Measurements from ENCODE around the gene RAB11FIP4. TPM values are rescaled to one million over a fixed set of nuclear protein-coding genes. Genes with fewer than 3 reads are reported as not detected.

The RAB11FIP4 gene
- total and polyA plus RNA-seq, 12 donors: 1.6 to 13.9 (median 8.4) TPM

DNA sequence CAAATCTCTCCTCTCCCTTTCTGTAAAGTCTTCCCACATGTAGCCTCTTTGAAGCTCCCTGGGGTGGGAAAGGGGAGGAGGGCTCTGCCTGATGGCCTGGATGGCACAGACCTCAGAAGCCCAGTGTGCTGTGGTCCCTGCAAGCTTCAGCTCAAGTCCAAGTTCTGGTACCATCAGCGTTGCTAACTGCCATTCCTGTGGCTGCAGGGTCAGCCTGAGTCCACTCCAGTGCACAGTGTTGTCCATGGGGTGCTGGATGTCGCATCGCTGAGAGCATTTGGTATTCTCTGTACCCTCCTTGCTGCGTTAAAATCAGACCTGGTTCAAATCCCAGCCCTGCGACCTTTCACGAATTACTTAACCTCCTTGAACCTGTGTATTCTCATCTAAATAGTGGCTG is 105.1 kb downstream of the RAB11FIP4 start:
- no peak overlapping the region for H3K4me3 ChIP-seq
- no peaks in the 10 kb centered on the region for H3K27me3 ChIP-seq
- no peaks in the 10 kb centered on the region for H3K36me3 ChIP-seq
- ATAC-seq: no peak
- H3K27ac ChIP-seq: no peak overlapping the region
- DNase-seq: no peak
- no peaks in the 10 kb centered on the region for H3K9me3 ChIP-seq
- TF ChIP-seq, protein P1, sequence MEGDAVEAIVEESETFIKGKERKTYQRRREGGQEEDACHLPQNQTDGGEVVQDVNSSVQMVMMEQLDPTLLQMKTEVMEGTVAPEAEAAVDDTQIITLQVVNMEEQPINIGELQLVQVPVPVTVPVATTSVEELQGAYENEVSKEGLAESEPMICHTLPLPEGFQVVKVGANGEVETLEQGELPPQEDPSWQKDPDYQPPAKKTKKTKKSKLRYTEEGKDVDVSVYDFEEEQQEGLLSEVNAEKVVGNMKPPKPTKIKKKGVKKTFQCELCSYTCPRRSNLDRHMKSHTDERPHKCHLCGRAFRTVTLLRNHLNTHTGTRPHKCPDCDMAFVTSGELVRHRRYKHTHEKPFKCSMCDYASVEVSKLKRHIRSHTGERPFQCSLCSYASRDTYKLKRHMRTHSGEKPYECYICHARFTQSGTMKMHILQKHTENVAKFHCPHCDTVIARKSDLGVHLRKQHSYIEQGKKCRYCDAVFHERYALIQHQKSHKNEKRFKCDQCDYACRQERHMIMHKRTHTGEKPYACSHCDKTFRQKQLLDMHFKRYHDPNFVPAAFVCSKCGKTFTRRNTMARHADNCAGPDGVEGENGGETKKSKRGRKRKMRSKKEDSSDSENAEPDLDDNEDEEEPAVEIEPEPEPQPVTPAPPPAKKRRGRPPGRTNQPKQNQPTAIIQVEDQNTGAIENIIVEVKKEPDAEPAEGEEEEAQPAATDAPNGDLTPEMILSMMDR (IDR thresholded peaks at IDR 0.05): no peak
- intact Hi-C loops (cut with DNase I): no loop called here
- H3K4me1 ChIP-seq: peaks cover 0 to 70% (median 27%) of the 10 kb centered on the region in 9 donors
- 85 to 87% methylated on average over 6 of the region's 6 CpGs for WGBS, 2 donors

DNA sequence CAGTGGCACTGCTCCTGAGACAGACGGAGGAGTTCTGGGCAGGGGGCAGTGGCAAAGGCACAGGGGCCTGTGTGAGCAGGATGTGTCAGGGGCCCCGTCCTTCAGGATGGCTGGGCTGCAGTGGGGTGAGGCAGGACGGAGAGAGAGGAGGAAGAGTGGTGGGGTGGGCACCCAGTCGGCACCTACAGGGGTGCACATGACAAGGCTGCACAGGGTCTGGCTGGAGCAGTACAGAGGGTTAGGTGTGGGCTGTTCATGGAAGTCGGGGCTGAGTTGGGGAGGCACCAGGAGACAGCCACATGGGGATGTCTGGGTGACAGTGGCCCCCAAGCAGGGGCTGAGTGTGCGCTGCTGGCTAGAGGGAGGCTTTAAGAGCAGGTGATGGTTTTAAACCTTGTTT is 106.0 kb downstream of the RAB11FIP4 start:
- Histone ChIP-seq H3K36me3 (no peaks in the 10 kb centered on the region), H3K9me3 (no peaks in the 10 kb centered on the region), H3K27me3 (no peaks in the 10 kb centered on the region), H3K27ac (no peak overlapping the region), H3K4me1 (peaks cover 0 to 62% (median 18%) of the 10 kb centered on the region in 9 donors), H3K4me3 (no peak overlapping the region)
- DNase-seq (no peak), ATAC-seq (no peak)
- TF ChIP-seq, protein P1 (IDR thresholded peaks at IDR 0.05): no peak
- 79 to 85% methylated on average over 6 of the region's 6 CpGs for WGBS, 2 donors
- intact Hi-C loops (cut with DNase I): no loop called here

- Histone ChIP-seq H3K27ac (no peak overlapping the region), H3K27me3 (no peaks in the 10 kb centered on the region), H3K36me3 (no peaks in the 10 kb centered on the region), H3K9me3 (no peaks in the 10 kb centered on the region), H3K4me3 (no peak overlapping the region), H3K4me1 (peaks cover 0 to 54% (median 13%) of the 10 kb centered on the region in 9 donors)
- no peak for DNase-seq
- TF ChIP-seq, protein P1 (IDR thresholded peaks at IDR 0.05): no peak
- intact Hi-C loops (cut with DNase I): no loop called here
- no peak for ATAC-seq
- 76% methylated on average over 10 of the region's 10 CpGs for WGBS, 2 donors
Observed at GRCh38 chr17:31497994-31498826, 106.7 kb downstream of the RAB11FIP4 start.

DNA sequence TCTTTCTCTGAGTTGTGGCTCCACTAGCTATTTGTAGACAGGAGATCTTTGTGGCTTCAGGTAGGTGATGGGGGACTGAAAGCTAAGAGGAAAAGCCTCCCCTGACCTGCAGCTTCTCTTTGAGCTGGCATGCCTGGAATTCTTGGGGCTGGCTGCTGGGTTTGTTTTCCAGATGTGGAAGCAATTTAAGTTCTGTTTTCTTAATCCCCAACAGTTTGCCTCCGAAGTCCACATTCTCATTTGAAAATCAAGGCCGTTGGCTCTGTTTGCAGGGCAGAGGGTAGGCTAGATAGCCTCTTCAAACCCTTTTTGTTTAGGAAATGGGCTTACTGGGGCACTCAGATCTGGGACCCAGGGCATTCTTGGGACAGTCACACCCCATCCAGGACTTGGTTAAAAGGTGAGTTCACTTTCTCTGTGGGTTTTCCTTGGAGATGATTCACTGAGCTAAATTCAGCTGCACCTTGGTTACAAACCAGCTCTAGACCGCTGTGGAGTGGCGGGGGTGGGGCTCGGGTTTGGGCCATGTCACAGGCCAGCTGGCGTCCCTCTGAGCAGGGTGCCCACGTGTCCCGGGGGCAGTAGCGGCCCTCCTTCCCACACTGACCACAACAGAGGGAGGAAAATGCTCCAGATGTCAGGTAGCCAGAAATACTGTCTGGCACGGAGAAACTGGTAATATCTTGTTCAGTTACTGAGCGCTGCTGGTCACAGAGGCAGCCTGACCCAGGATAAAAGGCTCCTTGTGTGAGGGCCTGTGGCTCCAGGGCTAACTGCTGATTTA is 108.5 kb downstream of the RAB11FIP4 start:
- 21 to 33% methylated on average over 11 of the region's 11 CpGs for WGBS, 2 donors
- H3K9me3 ChIP-seq: no peaks in the 10 kb centered on the region
- peak; percentile 86 to 96 (median 93) for ATAC-seq
- peak; percentile 71 for DNase-seq
- TF ChIP-seq, protein P1 (IDR thresholded peaks at IDR 0.05): no peak
- no peaks in the 10 kb centered on the region for H3K27me3 ChIP-seq
- H3K4me3 ChIP-seq: no peak overlapping the region
- intact Hi-C loops (cut with DNase I): no loop called here
- no peaks in the 10 kb centered on the region for H3K36me3 ChIP-seq
- peaks cover 0 to 37% (median 13%) of the 10 kb centered on the region in 9 donors for H3K4me1 ChIP-seq
- H3K27ac ChIP-seq: peak overlapping the region in 9 of 10 donors; percentile 43 to 79 (median 60)

Measured in heart right ventricle (tissue), 16 donors.